Activated naive CD4-positive, alpha-beta T cell treated with Interleukin-2 at 50 U/mL for 16 hours (primary cell): ENCODE results near the gene OPCML.

Source experiments
- DNase-seq: peaks from one replicate; pipeline ENCODE4 v3.0.0-alpha.2; 2020

Gene OPCML

DNA sequence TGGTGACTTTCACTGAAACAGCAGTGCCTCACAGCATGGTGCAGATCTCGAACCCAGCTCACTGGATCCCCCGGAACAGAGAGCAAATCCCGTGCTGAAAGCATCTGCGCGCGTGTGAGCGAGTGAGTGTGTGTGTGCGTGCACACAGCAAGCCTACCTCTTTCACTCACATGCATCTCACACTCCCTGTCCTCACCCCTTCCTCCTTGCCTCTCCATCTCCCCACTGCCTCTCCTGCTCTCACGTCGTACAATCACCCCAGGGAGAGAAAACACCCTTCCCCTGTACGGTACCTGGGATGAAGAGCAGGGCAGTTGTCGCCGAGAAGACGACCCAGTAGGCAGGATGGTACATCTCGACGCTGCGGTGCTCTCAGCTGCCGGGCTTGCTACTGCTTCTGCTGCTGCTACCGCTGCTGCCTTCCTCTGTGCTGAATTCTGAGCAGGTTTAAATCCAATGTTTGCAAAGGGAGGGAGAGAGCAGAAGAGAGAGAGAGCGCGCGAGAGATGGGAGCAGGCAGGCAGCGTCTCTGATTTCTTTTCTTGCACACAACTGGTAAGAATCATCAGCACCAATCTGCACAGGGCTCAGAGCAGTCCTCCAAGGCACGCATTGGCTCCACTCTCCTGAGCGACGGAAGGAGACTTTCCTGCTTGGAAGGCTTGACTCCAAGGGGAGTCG, at the start of gene OPCML:
Gene OPCML, minus strand, starts transcription at position 531 of the 681 bp plus-strand sequence.
- no peak for DNase-seq

DNA sequence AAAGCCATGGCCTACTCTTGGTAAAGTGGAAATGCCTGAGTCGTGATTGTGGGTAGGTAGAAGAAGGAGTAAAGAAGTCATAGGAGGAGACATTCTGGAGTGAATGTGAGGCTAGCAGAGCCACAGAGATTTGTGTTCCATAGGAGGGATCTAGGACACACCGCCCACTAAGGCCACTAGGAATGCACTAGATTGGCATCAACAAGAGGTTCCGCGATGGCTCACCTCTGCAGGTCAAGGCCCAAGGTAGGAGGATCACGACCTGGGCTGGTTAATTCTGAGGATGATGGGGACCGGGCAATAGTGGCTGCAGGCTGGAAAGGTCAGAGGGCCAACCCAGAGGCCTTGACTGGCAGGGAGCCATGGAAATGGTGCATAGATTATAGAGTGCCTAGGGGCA, 48.8 kb upstream of the OPCML start:
- no peak for DNase-seq

DNA sequence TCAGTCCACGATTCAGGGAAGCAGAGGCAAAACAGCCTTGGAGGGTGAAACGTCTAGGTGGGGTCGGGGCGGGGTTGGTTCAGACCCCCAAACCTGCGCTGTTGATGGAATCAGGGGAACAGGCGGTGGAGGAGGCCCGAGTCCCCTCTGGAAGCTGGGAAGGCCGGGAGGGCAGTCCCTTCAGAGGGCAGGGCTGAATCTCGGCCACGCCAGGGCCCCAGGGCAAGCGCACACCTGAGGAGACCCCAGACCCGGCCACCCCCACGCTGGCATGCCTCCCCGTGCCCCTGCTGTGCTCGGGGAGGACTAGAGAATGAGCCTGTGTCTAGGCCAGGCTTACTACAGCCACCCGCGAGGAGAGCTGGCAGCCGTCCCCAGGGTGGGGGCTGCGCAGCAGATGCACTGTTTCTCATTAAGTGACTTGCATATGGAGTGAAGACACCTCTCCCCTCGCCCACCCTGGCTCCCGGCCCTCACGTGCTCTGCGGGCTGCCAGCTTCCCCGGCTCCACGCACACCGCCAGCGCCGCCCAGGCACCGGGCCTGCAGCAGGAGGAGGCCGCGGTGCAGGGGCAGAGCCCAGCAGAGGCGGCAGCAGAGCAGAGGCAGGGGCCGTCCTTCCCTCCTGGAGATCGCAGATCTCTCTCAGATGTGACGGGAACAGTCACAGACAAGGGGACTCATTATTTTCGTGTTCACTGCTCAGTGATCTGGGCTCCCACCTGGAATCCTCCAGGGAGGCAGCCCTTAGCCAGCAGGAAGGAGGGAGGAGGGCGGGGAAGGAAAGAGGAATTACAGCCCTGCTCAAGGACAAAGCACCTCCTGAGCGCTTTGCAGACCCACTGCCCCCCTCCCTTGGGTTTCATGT, 47.1 kb upstream of the OPCML start:
- DNase-seq = no peak

DNA sequence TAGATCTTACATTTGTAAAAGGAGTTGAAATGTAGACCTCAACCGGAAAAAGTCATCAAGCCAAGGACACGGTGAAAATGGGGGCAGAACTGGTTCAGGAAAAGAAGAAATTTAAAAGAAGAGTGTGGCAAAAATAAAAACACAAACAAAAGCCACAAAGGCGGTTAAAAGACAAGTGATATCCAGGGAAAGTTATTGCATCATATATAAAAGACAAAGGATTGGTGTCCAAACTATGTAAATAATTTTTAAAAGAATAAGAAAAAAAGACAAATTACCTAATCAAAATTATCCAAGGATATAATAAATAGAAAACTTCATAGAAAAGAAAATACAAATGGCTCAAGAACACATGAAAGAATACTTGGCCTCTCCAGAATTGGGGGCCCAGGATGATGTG, 45.1 kb upstream of the OPCML start:
- no peak for DNase-seq

DNA sequence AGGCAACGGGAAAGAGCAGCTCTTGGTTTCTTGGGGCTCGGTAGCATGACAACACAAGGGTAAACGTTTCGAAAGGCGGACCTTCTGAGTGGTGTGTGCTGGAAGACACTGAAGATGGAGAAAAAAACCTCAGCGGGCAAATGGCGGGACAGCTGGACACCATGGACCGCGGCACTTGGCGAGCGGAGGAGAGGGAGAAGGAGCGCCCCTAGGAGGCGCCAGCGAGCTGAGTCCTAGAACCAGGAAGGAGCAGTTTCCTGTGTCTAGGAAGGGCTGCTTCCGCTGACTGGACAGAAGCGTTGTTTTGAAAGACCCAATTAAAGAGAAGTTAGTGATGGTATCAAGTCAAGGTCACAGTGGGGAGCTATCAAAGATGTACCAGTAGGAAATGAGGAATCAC, 44.0 kb upstream of the OPCML start:
- DNase-seq = no peak

DNA sequence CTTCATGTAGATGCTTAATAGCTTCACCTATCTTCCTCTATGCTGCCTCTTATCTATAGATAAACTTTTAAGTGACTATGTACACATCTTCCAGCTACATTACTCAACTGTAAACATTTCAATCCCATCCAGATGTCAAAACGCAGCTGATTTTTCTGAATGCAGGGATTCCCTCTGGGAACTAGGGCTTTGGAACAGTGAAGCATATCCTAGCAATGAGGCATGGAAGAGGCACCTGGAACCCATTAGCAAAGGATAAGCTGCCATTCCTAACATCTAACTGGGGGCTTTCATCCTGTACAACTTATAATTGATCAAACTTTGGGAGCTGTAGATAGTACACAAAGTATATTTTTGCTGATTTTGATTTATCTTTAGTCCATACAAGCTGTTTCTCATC, 40.8 kb upstream of the OPCML start:
- DNase-seq = no peak

DNA sequence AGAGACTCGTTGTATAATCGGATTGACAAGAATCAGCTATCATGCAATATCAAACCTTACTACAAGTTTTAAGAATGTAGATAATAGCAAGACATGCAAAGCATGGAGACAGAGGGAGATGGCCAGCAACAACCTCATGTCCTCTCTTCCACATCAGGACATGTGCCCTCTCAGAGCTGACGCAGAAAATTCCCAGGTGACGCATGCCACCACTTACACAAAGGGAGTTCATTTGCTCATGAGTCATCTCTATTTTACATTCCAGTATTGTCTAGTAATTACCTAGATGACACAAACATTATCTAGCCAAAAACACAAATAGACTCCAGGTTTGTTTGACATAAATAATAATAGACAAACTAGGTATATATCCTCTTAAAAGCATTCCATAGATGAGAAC, 38.1 kb upstream of the OPCML start:
- no peak for DNase-seq

DNA sequence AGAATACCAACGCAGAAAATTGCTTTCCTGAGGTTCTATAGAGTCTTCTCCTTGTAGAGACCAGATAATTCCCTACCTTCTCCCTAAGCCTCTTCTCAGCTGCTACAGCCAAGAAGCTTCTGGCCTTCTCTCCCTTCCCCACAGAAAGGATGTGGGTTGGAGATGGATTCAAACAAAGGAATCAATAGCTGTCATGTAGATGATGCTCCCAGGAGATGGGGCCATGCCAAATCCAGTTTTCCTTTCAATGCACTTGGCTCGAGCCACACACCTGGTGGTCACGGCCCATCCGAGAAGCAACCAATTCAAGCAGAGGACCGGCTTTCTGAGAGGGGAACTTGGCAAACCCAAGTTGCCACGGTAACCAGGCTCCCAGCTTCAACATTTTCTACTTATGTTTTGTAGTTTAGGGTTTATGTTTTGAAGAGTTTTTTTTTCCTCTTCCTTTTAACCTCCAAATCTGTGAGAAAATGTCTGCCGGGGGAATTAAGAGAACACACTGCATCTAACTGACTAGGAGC, 31.3 kb upstream of the OPCML start:
- no peak for DNase-seq

DNA sequence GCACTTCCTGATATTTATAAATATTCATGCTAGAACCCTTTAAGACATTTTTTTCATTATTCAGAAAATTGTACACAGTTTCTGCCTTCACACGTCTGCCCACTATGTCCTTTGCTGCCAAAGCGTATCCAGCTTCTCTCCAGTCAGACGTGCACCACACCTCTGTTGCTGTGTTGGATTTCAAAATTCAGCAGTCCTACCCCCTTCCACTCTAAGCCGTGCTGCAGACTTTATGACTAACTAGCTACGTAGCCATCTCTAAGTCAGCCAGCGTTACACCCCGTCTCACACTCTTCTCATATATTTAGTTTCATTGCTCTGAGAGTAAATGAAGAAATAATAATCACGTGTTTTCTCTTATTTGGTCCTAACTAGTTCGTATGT, 28.2 kb upstream of the OPCML start:
- no peak for DNase-seq

DNA sequence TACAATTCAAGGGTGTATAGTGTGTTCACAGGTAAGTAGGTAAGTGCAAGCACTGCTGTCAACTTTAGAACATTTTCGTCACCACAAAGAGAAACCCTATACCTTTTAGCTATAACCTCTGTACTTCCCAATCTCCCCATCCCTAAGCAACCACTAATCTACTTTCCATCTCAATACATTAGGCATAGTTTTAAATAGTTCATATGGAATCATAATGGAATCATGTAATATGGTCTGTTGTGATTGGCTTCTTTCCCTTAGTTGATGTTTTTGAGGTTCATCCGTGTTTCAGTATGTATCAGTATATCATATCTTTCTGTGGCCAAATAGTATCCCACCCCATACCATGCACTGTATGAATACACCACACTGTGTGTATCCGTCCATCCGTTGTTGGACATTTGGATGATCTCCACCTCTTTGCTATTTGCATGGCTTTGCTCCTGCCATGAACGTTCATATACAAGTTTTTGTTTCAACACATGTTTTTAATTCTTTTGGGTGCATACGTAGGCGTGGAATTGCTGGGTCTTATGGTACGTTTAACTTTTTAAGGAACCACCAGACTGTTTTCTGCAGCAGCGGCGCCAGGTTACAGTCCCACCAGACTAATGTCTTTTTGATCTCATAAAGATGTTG, 27.7 kb upstream of the OPCML start:
- DNase-seq = no peak

DNA sequence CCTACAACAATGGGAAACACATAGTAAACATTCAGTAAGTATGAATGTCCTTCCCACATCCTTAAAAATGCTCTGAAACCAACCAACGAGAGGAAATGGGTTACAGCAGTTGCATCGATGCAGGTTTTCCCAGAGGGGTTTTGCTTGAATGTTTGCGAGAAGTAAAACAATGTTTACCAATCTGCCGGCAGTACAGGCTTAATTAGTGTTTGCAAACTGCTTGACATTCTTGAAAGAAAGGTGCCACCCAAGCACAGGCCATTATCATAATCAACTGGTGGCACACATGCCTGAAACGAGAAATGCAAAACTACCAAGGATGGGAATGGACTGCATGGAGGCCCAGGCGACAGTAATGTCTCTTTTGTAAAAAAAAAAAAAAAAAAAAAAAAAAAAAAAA, 27.1 kb upstream of the OPCML start:
- DNase-seq = no peak

DNA sequence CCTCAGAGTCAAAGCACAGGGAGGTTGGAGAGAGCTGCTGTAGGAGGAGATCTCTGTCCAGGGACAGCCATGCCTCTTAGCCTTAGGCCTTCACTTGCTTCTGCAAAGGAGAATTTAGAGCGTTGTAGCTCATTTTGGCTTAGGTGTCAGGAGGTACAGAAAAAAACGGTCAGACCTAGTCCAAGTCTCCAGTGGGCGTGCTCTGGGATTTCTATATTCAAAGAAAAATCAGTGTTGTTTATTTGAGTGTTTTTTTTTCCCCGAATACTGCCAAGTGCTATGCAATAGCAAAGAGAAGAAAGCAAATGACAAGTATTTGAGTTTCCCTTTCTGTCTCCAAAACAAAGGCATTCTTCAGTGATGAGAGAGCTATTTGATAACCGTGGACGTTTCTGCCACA, 22.7 kb upstream of the OPCML start:
- no peak for DNase-seq

DNA sequence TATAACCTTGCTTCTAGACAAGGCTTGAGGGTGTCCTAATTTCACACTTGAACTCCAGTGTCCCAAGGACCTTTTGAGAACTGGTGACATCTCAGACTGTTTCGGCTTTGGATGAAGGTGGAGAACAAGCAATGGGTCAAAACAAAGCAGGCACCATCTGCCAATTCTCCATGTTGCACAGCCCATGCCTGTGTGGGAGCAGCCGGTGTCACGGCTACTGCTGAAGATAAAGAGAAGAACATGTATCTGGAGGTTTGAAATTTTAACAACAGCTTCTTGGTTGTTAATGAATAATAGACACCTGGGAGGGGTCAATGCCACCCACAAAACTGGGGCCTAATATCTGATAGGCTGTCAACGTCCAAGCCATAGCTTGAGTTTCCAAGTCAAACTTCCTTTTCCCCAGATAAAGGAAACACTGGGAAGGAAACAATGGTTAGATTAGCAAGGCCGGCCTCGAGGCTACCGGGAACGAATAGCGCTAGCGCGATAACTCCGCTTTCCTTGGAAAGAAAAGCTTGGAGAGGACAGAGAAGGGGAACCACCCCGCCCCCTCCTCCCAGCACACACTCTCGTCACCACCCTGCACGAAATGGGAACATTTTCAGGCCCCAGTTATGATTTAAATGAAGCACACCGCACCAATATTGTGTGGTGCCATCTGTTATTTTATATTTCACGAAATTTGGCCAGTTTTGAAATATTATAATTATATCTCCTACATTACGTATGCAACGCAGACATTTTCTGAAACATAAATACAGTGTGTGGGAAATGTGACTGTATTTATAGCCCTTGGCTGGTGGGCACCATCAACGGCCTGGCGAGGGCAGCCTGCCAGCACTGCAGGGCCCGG, 21.8 kb upstream of the OPCML start:
- no peak for DNase-seq

DNA sequence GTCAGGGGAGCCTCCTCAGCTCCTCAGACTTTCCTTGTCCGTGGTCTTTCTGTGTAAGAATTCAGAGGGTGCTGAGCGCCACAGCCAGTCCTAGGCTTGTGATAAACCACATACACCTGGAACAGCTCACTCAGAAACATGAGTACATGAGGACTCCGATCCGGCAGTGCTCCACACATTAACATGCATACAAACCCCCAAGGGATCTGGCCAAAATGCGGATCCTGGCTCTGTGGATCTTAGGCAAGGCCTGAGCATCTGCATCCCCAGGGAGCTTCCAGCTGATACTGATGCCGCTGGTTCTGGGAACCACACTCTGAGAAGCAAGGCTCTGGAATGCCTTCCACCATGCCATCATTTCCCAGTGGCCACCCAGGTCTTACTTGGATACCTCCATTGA, 20.6 kb upstream of the OPCML start:
- DNase-seq = no peak

DNA sequence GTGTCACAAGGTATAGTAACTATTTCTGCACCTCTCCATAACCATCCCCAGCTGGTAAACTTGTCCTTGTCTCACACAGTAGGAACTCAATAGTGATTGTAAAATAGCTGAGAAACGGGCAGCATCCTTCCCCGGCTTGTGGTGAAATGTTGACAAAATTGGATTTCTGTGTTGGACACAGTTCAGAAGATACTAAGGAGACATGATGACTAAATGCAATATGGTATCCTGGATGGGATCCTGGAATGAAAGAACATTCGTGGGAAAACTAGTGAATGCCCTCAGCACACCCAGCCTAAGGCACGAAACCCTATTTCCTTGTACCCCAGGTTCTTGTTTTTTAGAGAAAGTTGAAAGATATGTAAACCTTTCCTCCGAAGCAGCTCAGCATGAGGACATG, 18.8 kb upstream of the OPCML start:
- no peak for DNase-seq

DNA sequence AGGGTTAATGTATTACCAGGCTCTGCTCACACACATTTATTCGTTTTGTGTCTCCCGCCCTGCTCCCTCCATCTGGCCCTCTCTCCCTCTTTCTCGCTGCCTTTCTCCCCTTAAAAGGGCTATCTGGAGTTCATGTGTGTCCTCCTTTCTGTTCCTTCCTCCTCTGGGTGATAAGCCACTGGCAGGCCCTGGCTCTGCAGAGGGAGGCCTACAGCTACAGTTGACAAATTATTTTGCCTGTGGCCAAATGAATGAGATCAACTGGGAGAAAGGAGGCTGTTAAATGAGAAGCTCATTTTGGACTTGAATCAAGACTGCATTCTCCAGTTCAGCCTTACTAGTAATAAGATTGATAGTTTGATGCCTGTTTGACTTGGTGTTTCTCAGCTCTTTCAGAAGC, 17.5 kb upstream of the OPCML start:
- DNase-seq = no peak

DNA sequence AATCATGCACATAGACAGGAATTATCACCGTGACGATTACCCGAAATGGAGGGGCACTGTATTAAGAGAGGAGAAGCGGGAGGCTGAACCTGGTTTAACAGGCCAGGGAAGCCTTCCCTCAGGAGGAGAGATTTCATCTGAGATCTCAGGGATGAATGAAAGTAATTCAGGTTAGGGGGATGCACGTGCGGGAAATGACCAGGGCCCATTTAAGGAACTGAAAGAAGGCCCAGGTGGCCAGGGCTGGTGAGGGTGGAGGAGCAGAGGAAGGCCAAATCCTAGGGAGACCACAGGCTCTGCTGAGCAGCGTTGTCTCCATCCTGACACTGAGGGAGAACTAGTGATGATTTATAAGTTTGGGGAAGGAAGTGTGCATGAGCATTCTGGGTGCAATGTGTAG, 16.3 kb upstream of the OPCML start:
- DNase-seq = no peak

DNA sequence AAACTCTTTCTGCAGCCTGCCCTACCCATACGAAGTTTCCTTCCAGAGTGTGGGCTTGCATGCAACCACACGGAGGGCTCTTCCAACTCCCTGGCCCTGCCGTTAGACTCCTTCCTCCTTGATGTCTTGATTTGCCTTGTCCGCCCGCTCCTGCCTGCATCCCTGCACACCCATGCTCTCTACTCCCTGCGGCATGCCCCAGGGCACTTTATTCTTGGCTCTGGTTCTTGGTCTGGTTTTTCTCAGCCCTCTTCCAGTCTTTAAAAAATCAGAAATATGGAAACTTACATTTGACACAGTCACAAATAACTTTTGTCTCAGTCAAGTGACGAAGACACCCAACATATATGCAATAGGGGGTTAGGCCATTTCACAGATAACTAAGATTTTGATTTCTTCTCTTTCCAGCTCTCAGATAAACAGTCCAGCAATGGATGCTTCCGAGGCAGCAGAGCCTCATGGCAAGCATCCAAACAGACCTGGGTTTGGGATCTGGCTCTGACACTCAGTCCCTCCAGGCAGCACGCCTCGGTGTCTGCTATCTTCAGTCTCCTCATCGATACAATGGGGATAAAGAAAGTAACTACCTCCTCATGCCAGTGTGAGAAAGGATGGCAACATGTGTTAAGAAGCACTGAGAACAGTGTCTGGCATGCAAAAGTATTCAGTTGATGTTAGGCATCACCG, 15.7 kb upstream of the OPCML start:
- DNase-seq = no peak

DNA sequence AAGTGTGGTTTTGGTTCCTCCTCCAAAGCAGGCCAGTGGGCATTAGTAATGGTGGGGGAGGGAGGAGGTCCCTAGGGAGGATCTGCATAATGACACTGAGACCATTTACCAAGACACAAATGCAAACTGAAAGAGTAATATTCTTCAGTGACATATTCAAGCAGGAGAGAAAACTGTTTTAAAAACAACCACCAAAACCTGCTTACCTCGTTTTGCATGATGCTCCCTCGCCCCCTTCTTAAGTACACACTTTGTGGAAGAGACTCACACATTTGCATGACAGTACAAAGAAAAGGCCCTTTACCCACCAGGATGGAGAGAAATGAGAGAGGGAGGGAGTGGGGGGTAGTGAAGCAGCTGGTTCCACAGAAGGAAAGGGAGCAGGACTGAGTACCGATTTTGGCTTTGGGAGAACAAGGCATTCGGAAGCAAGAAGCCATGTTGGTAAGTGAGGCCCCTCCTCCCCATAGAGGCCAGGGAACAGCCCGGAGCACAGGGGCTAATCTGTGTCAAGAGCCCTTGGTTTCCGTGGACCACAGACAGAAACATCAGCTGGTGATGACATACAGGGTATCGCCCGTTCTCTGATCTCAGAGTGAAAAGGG, 13.0 kb upstream of the OPCML start:
- no peak for DNase-seq

DNA sequence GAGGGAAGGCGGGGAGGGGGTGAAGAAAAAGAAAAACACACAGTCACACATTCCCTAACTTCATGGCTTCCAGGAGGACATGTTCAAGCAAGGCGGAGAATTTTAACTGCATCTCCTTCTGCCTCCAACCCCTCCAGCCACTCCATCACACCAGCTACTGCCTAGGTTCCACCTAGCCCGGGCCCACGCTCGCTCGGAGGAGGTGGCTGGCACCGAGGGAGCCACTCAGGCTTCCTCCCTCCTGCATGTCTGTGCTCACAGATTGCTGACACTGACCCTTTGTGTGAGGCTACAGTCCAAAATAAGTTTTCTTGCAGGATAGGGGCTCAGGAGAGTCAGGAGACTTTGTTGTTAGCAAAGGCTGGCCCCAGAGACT, 9.4 kb upstream of the OPCML start:
- no peak for DNase-seq

DNA sequence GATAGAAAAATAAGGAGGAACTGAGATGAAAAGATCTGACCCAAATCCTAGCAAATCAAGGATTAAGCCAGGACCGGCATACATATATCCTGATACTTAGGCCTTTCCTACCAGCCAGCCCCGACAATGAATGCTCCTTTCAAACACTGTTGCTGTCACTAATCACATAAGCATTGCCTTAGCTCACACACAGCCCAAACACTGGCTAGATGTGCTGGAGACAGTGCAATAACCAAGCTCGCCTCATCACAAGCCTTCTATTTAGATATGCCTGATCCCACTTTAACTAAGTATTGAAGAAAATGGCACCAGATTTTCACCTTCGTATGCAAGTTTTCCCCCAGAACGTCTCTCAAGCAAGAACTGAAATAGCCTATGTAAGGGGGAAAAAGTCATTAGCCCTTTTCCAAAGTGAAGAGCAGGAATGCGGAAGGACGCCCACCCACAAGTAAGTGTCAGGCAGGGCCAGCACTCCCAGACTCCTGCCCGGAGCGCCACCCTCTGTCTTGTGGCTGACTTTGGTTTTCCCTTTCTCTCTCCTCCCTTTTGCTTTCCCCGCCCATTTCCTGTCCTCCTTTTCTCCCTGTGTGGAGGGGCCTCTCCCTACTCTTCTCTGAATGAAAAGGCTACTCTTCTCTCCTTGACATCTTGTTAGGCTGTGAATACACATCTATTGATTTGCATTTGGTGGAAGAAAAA, 8.9 kb upstream of the OPCML start:
- no peak for DNase-seq
